Testis (tissue), 2 donors: Measurements from ENCODE around the gene KIR2DL1.

Experiments used
- CTCF ChIP-seq, 3 experiments: fragments of 450-650 bp in 2 of 3; fragments of 200-600 bp in 1 of 3; sonication (generic) in 1 of 3; IDR thresholded peaks; one replicate each; pipeline ENCODE4 v1.5.1; 2016 to 2019; ENCODE audit warnings: antibody characterized with exemption in 3 of 3, mild to moderate bottlenecking in 2 of 3, moderate library complexity in 1 of 3
- POLR2A ChIP-seq: fragments of 450-650 bp; IDR thresholded peaks from one replicate; pipeline ENCODE4 v1.6.1; 2017; ENCODE audit warnings: antibody characterized with exemption, mild to moderate bottlenecking, moderate library complexity

GRCh38 chr19:54803410-54803809, 33.8 kb downstream of the KIR2DL1 start, which contains the start of gene KIR2DL4:
- no peak for TF ChIP-seq CTCF (IDR thresholded peaks at IDR 0.05)
- no peak for TF ChIP-seq POLR2A
